ENCODE data around the gene ZNF83. TPM values are rescaled to one million over a fixed set of nuclear protein-coding genes. Genes with fewer than 3 reads are reported as not detected.

The ZNF83 gene
- polyA plus RNA-seq, 10 donors, result 25.8 to 81.0 (median 36.4) TPM

- DNase-seq, result peak; percentile 91 to 97 (median 95)
These were observed 67.9 kb downstream of the ZNF83 start, which contains the start of gene ZNF701 for GRCh38 chr19:52570000-52570861. ZNF701 (plus strand) TSS chr19:52570287; CDS start chr19:52574148, 3,861 bp downstream.

- DNase-seq, result peak; percentile 33 to 85 (median 77)
These were observed 68.5 kb downstream of the ZNF83 start for GRCh38 chr19:52569638-52569999.

GRCh38 chr19:52567921-52568320 is 70.2 kb downstream of the ZNF83 start:
- no peak for DNase-seq

DNA sequence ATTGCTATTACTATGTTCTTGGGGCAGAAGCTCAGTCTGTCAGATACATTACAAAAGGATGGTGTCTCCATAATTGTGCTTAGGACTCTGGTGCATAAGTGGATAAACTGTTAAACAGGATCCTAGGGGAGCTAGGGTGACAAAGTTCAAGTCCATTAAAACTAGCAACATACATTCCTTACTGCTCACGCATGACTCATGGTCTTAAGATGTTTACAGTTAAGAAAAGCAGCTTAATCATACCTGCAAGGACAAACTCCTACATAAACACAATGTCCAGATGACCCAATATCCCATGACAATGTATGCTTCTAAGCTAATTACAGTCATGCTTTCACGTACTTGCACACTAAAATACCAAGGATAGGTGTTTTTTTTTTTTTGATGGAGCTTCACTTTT is 71.6 kb downstream of the ZNF83 start:
- no peak for DNase-seq

DNA sequence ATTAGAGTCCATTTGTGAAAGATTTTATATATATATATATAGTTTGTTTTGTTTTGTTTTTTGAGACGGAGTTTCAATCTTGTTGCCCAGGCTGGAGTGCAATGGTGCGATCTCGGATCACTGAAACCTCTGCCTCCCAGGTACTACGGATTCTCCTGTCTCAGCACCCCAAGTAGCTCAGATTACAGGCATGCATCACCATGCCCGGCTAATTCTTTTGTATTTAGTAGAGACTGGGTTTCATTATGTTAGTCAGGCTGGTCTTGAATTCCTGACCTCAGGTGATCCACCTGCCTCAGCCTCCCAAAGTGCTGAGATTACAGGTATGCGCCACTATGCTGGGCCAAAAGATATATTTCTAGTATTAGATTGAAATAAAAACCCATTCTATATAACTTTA is 72.0 kb downstream of the ZNF83 start:
- no peak for DNase-seq

Other genes with a start within 250 kb of the ZNF83 start
- 10 to 100 TPM; 12.1 to 30.7 (median 17.3) TPM for gene ZNF528, start 240.5 kb downstream of the ZNF83 start, polyA plus RNA-seq (ENCODE audit: insufficient read length in 10 of 10)
- gene ZNF534, start 209.2 kb downstream of the ZNF83 start, polyA plus RNA-seq (ENCODE audit: insufficient read length in 10 of 10), result 1 to 10 TPM in 1 of 10 donors, under 1 TPM in 9; 0.47 to 1.4 (median 0.66) TPM
- gene ZNF578, start 184.8 kb downstream of the ZNF83 start, polyA plus RNA-seq (ENCODE audit: insufficient read length in 10 of 10), result 1 to 10 TPM; 2.2 to 4.8 (median 2.6) TPM
- 10 to 100 TPM in 3 of 10 donors, 1 to 10 TPM in 7; 4.5 to 11.4 (median 6.8) TPM for gene ZNF808, start 110.7 kb downstream of the ZNF83 start, polyA plus RNA-seq (ENCODE audit: insufficient read length in 10 of 10)
- gene ZNF701, start 68.1 kb downstream of the ZNF83 start, polyA plus RNA-seq (ENCODE audit: insufficient read length in 10 of 10), result 10 to 100 TPM in 2 of 10 donors, 1 to 10 TPM in 8; 6.8 to 12.7 (median 8.8) TPM
- gene ZNF611, start 96.7 kb upstream of the ZNF83 start, polyA plus RNA-seq (ENCODE audit: insufficient read length in 10 of 10), result 10 to 100 TPM in 1 of 10 donors, 1 to 10 TPM in 9; 4.9 to 10.3 (median 7.2) TPM
- 1 to 10 TPM; 1.3 to 5.1 (median 3.5) TPM for gene ZNF600, start 148.4 kb upstream of the ZNF83 start, polyA plus RNA-seq (ENCODE audit: insufficient read length in 10 of 10)
- gene ZNF28, start 183.3 kb upstream of the ZNF83 start, polyA plus RNA-seq (ENCODE audit: insufficient read length in 10 of 10), result 10 to 100 TPM in 3 of 10 donors, 1 to 10 TPM in 7; 6.6 to 11.4 (median 8.3) TPM
- 10 to 100 TPM; 13.2 to 22.5 (median 18.1) TPM for gene ZNF468, start 219.3 kb upstream of the ZNF83 start, polyA plus RNA-seq (ENCODE audit: insufficient read length in 10 of 10)

Measured in muscle of back (tissue), 11 donors.